ENCODE results near the gene MUC3A.

Gene MUC3A

GRCh38 chr7:100949933-100950443, 654 bp downstream of the MUC3A start:
- DNase-seq: no peak

GRCh38 chr7:100951172-100951571, 1.8 kb downstream of the MUC3A start:
- DNase-seq: no peak

GRCh38 chr7:100951888-100952560, 2.7 kb downstream of the MUC3A start:
- DNase-seq: no peak

GRCh38 chr7:100952641-100953040, 3.3 kb downstream of the MUC3A start:
- DNase-seq: no peak

GRCh38 chr7:100957832-100958421, 8.6 kb downstream of the MUC3A start:
- no peak for DNase-seq

GRCh38 chr7:100959894-100960293, 10.6 kb downstream of the MUC3A start:
- DNase-seq: no peak

GRCh38 chr7:100962537-100962936, 13.2 kb downstream of the MUC3A start:
- DNase-seq: no peak

- DNase-seq: no peak
Observed at GRCh38 chr7:100963386-100963785, 14.1 kb downstream of the MUC3A start.

GRCh38 chr7:100963874-100964273, 14.5 kb downstream of the MUC3A start:
- DNase-seq: no peak

- no peak for DNase-seq
Observed at GRCh38 chr7:100964630-100965029, 15.3 kb downstream of the MUC3A start.

GRCh38 chr7:100965045-100965722, 15.8 kb downstream of the MUC3A start:
- DNase-seq: no peak

GRCh38 chr7:100965723-100966541, 16.6 kb downstream of the MUC3A start:
- DNase-seq: peak; percentile 99

- no peak for DNase-seq
Observed at GRCh38 chr7:100966542-100967291, 17.4 kb downstream of the MUC3A start.

GRCh38 chr7:100967292-100967863, 18.0 kb downstream of the MUC3A start:
- DNase-seq: no peak

- DNase-seq: no peak
Observed at GRCh38 chr7:100968031-100968430, 18.7 kb downstream of the MUC3A start.

- no peak for DNase-seq
Observed at GRCh38 chr7:100968650-100969049, 19.3 kb downstream of the MUC3A start.

- no peak for DNase-seq
Observed at GRCh38 chr7:100969066-100969615, 19.8 kb downstream of the MUC3A start, which contains the start of gene MUC12. Gene MUC12, plus strand, starts transcription at chr7:100969565. Its CDS starts 58 bp downstream, at chr7:100969623.

GRCh38 chr7:100971111-100972001, 22.0 kb downstream of the MUC3A start:
- DNase-seq: no peak

- no peak for DNase-seq
Observed at GRCh38 chr7:100972002-100972347, 22.6 kb downstream of the MUC3A start.

GRCh38 chr7:100974021-100974420, 24.7 kb downstream of the MUC3A start:
- DNase-seq: no peak

- DNase-seq: no peak
Observed at GRCh38 chr7:100975371-100975821, 26.1 kb downstream of the MUC3A start.

Data from islet precursor cell (in vitro differentiated cells).